IMR-90 (cell line): ENCODE measurements around the gene IL17C. TPM values are rescaled to one million over a fixed set of nuclear protein-coding genes. Genes with fewer than 3 reads are reported as not detected.

Experiments
- ATAC-seq: fragments of 200-7000 bp; cut with Tn5 transposase; 2 replicates; pipeline ENCODE4 v1.9.1; 2020; ENCODE audit warnings: low read depth, mild to moderate bottlenecking, moderate library complexity
- BruUV-seq: library from RNA; stranded (reverse); fragments of 400-500 nt; replicated peaks from 2 replicates; lab custom pipeline; 2021; lab: Mats Ljungman, UMichigan
- CTCF ChIA-PET: fragments of 300-600 bp; formaldehyde crosslinking; extraction: SDS; loops from one replicate; lab custom pipeline; 2021; ENCODE audit warnings: antibody characterized with exemption; lab: Yijun Ruan, JAX
- POLR2A ChIA-PET: fragments of 300-600 bp; sonication (Branson Sonifier 250); formaldehyde crosslinking; loops from one replicate; lab custom pipeline; 2022; ENCODE audit warnings: antibody characterized with exemption; ENCODE audit not compliant: unreplicated experiment; lab: Charles Lee
- DNase-seq: peaks from one replicate; pipeline ENCODE4 v3.0.0; 2013
- H2AFZ ChIP-seq: replicated peaks from 2 replicates; pipeline ENCODE3; 2013; ENCODE audit warnings: low read length, mild to moderate bottlenecking; ENCODE audit not compliant: poor library complexity
- H2AK5ac ChIP-seq: 2 replicates; pipeline ENCODE4 v1.6.1; 2013; ENCODE audit warnings: low read depth, low read length, inconsistent platforms
- H2AK9ac ChIP-seq: replicated peaks from 2 replicates; pipeline ENCODE3; 2013; ENCODE audit warnings: mild to moderate bottlenecking, low read depth, low read length, moderate library complexity; ENCODE audit not compliant: poor library complexity
- H2BK120ac ChIP-seq: 2 replicates; pipeline ENCODE4 v1.6.1; 2013; ENCODE audit warnings: low read depth, low read length, inconsistent platforms
- H2BK15ac ChIP-seq: 3 replicates; pipeline ENCODE4 v1.6.1; 2013; ENCODE audit warnings: low read depth, low read length, inconsistent platforms
- H2BK20ac ChIP-seq: 2 replicates; pipeline ENCODE4 v1.6.1; 2013; ENCODE audit warnings: low read depth, mild to moderate bottlenecking, inconsistent platforms, low read length, moderate library complexity
- H2BK5ac ChIP-seq: 2 replicates; pipeline ENCODE4 v1.6.1; 2013; ENCODE audit warnings: mild to moderate bottlenecking, low read depth, low read length, inconsistent platforms; ENCODE audit not compliant: poor library complexity, severe bottlenecking
- H3K14ac ChIP-seq: replicated peaks from 2 replicates; pipeline ENCODE4 v1.6.1; 2013; ENCODE audit warnings: low read depth, low read length, inconsistent platforms
- H3K18ac ChIP-seq: 2 replicates; pipeline ENCODE4 v1.6.1; 2013; ENCODE audit warnings: low read depth, low read length, control low read depth
- H3K23ac ChIP-seq: 2 replicates; pipeline ENCODE4 v1.6.1; 2013; ENCODE audit warnings: low read depth, low read length, inconsistent platforms
- H3K27ac ChIP-seq: 2 replicates; pipeline ENCODE4 v1.5.1; 2013; ENCODE audit warnings: mild to moderate bottlenecking, control low read depth, low read length; ENCODE audit not compliant: insufficient read depth
- H3K27me3 ChIP-seq: 2 replicates; pipeline ENCODE4 v1.6.1; 2013; ENCODE audit warnings: low read length; ENCODE audit not compliant: control insufficient read depth, insufficient read depth
- H3K36me3 ChIP-seq: 2 replicates; pipeline ENCODE4 v1.6.1; 2013; ENCODE audit warnings: low read length, mixed read lengths; ENCODE audit not compliant: control insufficient read depth, insufficient read depth
- H3K4ac ChIP-seq: 2 replicates; pipeline ENCODE4 v1.6.1; 2013; ENCODE audit warnings: low read depth, low read length, inconsistent platforms
- H3K4me1 ChIP-seq: 2 replicates; pipeline ENCODE4 v1.6.1; 2013; ENCODE audit warnings: low read length, mixed read lengths; ENCODE audit not compliant: control insufficient read depth, insufficient read depth
- H3K4me2 ChIP-seq: 2 replicates; pipeline ENCODE4 v1.6.1; 2013; ENCODE audit warnings: low read depth, mild to moderate bottlenecking, control low read depth, low read length, moderate library complexity
- H3K4me3 ChIP-seq: 2 replicates; pipeline ENCODE4 v1.5.1; 2013; ENCODE audit warnings: low read depth, mild to moderate bottlenecking, control low read depth, low read length, moderate library complexity; ENCODE audit not compliant: insufficient read depth
- H3K56ac ChIP-seq: 2 replicates; pipeline ENCODE4 v1.6.1; 2013; ENCODE audit warnings: low read length, inconsistent platforms; ENCODE audit not compliant: insufficient read depth; ENCODE audit errors: extremely low read depth
- H3K79me1 ChIP-seq, 2 experiments: 2 replicates each; pipeline ENCODE4 v1.6.1; 2013; ENCODE audit warnings: low read length in 2 of 2, inconsistent platforms in 1 of 2, low read depth in 1 of 2
- H3K9ac ChIP-seq: 2 replicates; pipeline ENCODE4 v1.6.1; 2013; ENCODE audit warnings: low read depth, low read length, control low read depth
- H3K9me1 ChIP-seq: 2 replicates; pipeline ENCODE4 v1.6.1; 2013; ENCODE audit warnings: low read length, inconsistent platforms; ENCODE audit not compliant: insufficient read depth
- H3K9me3 ChIP-seq: 2 replicates; pipeline ENCODE4 v1.6.1; 2013; ENCODE audit warnings: low read length; ENCODE audit not compliant: control insufficient read depth, insufficient read depth
- H4K20me1 ChIP-seq: 2 replicates; pipeline ENCODE4 v1.6.1; 2013; ENCODE audit warnings: low read length, inconsistent platforms; ENCODE audit not compliant: insufficient read depth
- H4K5ac ChIP-seq: 2 replicates; pipeline ENCODE4 v1.6.1; 2013; ENCODE audit warnings: mild to moderate bottlenecking, low read depth, low read length, control low read depth
- H4K8ac ChIP-seq, 2 experiments: 2 replicates each; pipeline ENCODE4 v1.6.1; 2013; ENCODE audit warnings: low read depth in 2 of 2, low read length in 2 of 2, control low read depth in 1 of 2, inconsistent platforms in 1 of 2
- H4K91ac ChIP-seq: 2 replicates; pipeline ENCODE4 v1.6.1; 2013; ENCODE audit warnings: low read depth, low read length, inconsistent platforms; ENCODE audit not compliant: insufficient read depth
- BHLHE40 ChIP-seq: fragments of 150-350 bp; IDR thresholded peaks from 2 replicates; pipeline ENCODE4 v1.6.1; 2016; ENCODE audit warnings: mild to moderate bottlenecking, low read depth, low read length
- CEBPB ChIP-seq: IDR thresholded peaks from 2 replicates; pipeline ENCODE4 v1.6.1; 2012; ENCODE audit warnings: low read depth, low read length, improper control_type of control experiment
- CHD1 ChIP-seq: IDR thresholded peaks from 2 replicates; pipeline ENCODE4 v1.6.1; 2012; ENCODE audit warnings: low read depth, low read length, improper control_type of control experiment
- FOS ChIP-seq: fragments of 150-350 bp; IDR thresholded peaks from 2 replicates; pipeline ENCODE4 v1.6.1; 2016; ENCODE audit warnings: low read depth, low read length
- MAZ ChIP-seq: IDR thresholded peaks from 2 replicates; pipeline ENCODE4 v1.6.1; 2012; ENCODE audit warnings: low read depth, mild to moderate bottlenecking, low read length, improper control_type of control experiment, moderate library complexity, borderline replicate concordance
- MXI1 ChIP-seq: IDR thresholded peaks from 2 replicates; pipeline ENCODE4 v1.6.1; 2012; ENCODE audit warnings: low read depth, mild to moderate bottlenecking, low read length, moderate library complexity, borderline replicate concordance
- NFE2L2 ChIP-seq: fragments of 150-350 bp; IDR thresholded peaks from 2 replicates; pipeline ENCODE4 v1.6.1; 2016; ENCODE audit warnings: low read depth, mild to moderate bottlenecking, low read length
- RAD21 ChIP-seq: IDR thresholded peaks from 2 replicates; pipeline ENCODE4 v1.6.1; 2012; ENCODE audit warnings: low read length, improper control_type of control experiment
- RCOR1 ChIP-seq: IDR thresholded peaks from 2 replicates; pipeline ENCODE4 v1.6.1; 2012; ENCODE audit warnings: mild to moderate bottlenecking, low read length, improper control_type of control experiment; ENCODE audit not compliant: insufficient replicate concordance
- RFX5 ChIP-seq: IDR thresholded peaks from 2 replicates; pipeline ENCODE4 v1.8.0; 2012; ENCODE audit warnings: low read depth, mild to moderate bottlenecking, low read length, moderate library complexity
- USF2 ChIP-seq: fragments of 150-350 bp; IDR thresholded peaks from 2 replicates; pipeline ENCODE4 v1.6.1; 2017; ENCODE audit warnings: mild to moderate bottlenecking, antibody characterized with exemption, low read length, low read depth
- WGBS, 2 experiments: methylation state at CpG; one replicate each; pipeline versions ENCODE4 v1.1.5 to v1.1.7; 2013; ENCODE audit warnings: missing lambda C conversion rate in 2 of 2; ENCODE audit not compliant: insufficient read length in 1 of 2; ENCODE audit errors: extremely low coverage in 2 of 2; 5-methylcytosine and 5-hydroxymethylcytosine counted together
- dilution Hi-C: fragments of 300-500 bp; cut with HindIII; formaldehyde crosslinking; loops from one replicate; pipeline ENCODE4 v1.14.3; 2018; ENCODE audit warnings: low sequenced_read_pairs; ENCODE audit not compliant: unreplicated experiment
- in situ Hi-C: fragments of 300-500 bp; cut with MboI; formaldehyde crosslinking; loops from 3 replicates; pipeline ENCODE4 v1.14.3; 2019; ENCODE audit warnings: low sequenced_read_pairs, inconsistent platforms, mixed read lengths
- intact Hi-C: fragments of 100-400 bp; cut with micrococcal nuclease; formaldehyde crosslinking; loops from 2 replicates; pipeline ENCODE4 v1.10.0; 2022
- polyA plus RNA-seq, 3 experiments: library from polyadenylated mRNA; depleted of rRNA; stranded (reverse); fragments of >200 nt; gene quantifications; 2 replicates each; pipeline ENCODE4 v1.2.3, GENCODE V29; 2012; ENCODE audit warnings: low replicate concordance in 1 of 3
- total RNA-seq: library from RNA; depleted of rRNA; stranded (reverse); fragments of >200 nt; gene quantifications from 2 replicates; pipeline ENCODE4 v1.2.3, GENCODE V29; 2012
- TF ChIP-seq, protein P1 (sequence below): conservative IDR thresholded peaks from 2 replicates; pipeline ENCODE4 v1.5.1; 2012; ENCODE audit warnings: mild to moderate bottlenecking, low read depth, low read length, improper control_type of control experiment
- TF ChIP-seq, protein P2 (sequence below): fragments of 150-350 bp; IDR thresholded peaks from 2 replicates; pipeline ENCODE4 v1.6.1; 2016; ENCODE audit warnings: low read depth, mild to moderate bottlenecking, low read length, moderate library complexity, borderline replicate concordance

Gene IL17C
- total and polyA plus RNA-seq, 2 of the 4 experiments (the other 2 are of a cell fraction): 0.09 TPM; not detected in 1

DNA sequence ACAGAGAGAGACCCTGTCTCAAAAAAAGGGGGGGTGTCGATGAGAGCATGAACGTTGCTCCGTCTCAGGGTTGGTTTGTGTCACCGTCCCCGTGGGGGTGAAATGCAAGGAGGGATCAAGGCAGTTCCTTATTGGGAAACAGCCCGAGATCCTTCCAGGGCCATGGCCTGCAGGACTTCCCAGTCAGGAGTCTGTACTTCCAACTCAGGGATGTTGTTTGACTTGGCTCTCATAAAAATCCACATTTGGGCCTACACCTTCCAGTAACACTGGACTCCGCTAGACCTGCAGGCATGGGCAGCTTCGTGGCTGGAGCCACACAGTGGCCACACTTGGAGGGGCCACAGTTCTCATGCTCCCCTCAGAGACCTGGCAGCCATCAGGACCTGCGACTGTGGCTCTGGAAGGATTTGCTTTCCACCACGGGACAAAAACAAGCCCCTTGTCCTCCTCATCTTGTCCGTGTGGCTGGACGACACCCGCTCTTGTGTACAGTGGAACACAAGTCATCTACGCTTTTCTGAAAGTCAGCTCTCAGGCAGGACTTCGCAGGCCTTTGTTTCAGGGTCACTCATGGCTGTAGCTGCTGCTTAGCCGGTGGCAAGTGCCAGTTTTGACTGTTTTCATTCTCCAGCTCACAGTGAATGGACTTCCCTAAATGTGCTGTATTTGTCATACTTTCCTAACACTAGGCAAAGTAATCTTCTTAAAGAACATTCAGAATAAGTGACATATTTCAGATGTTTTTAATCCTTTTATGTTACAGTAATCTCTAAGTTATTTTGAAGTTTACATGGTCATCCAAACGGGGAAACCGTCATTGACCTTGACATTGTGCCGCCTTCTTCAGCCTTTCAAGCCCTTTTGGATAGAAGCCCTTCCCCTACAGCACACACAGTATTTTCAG is 24.2 kb upstream of the IL17C start:
- 93% methylated on average over 10 of the region's 19 CpGs; no CpG with 5 or more reads in 1 of the 2 experiments for WGBS, 2 experiments
- in situ Hi-C loops (no loop called here), dilution Hi-C loops (no loop called here), intact Hi-C loops (no loop called here)
- ATAC-seq: peak; percentile 58
- Histone ChIP-seq H3K4me1 (peaks cover 23% of the 10 kb centered on the region), H4K8ac (peak overlapping the region; percentile 24 to 36; a peak in 2 of 4 replicates), H4K20me1 (peaks cover 75% of the 10 kb centered on the region), H3K27ac (peak overlapping the region; percentile 32), H3K4me3 (no peak overlapping the region), H3K27me3 (no peaks in the 10 kb centered on the region), H3K14ac (no peak overlapping the region), H3K79me1 (peaks cover 5 to 68% of the 10 kb centered on the region in 2 experiments; a peak in 3 of 4 replicates), H3K9me1 (peaks cover 24% of the 10 kb centered on the region), H3K9me3 (no peaks in the 10 kb centered on the region), H3K56ac (no peak overlapping the region; the same call in 1 of the 2 replicates), H2AFZ (no peak overlapping the region), H3K4me2 (no peak overlapping the region), H3K36me3 (peaks cover 29% of the 10 kb centered on the region), H3K4ac (peak overlapping the region; percentile 52), H2AK5ac (0 out of 2 replicates have a peak overlapping the region, but pooled peaks have one; percentile 17), H4K91ac (peak overlapping the region; percentile 72), H2AK9ac (no peak overlapping the region), H4K5ac (peak overlapping the region; percentile 33; the same call in 1 of the 2 replicates), H2BK15ac (no peak overlapping the region), H3K9ac (no peak overlapping the region), H3K18ac (peak overlapping the region; percentile 1; the same call in 1 of the 2 replicates), H3K23ac (0 out of 2 replicates have a peak overlapping the region, but pooled peaks have one; percentile 3), H2BK120ac (peak overlapping the region; percentile 35), H2BK20ac (peak overlapping the region; percentile 23; the same call in 1 of the 2 replicates), H2BK5ac (peak overlapping the region; percentile 56)
- ChIA-PET POLR2A (no interaction called here), CTCF (no interaction called here)
- DNase-seq: peak; percentile 45
- BruUV-seq: no TSS peak
- TF ChIP-seq CEBPB (no peak), RAD21 (no peak), NFE2L2 (no peak), CHD1 (no peak), MAZ (no peak), RFX5 (no peak), RCOR1 (no peak), USF2 (no peak), FOS (no peak), BHLHE40 (no peak), MXI1 (no peak)
- TF ChIP-seq, protein P1, sequence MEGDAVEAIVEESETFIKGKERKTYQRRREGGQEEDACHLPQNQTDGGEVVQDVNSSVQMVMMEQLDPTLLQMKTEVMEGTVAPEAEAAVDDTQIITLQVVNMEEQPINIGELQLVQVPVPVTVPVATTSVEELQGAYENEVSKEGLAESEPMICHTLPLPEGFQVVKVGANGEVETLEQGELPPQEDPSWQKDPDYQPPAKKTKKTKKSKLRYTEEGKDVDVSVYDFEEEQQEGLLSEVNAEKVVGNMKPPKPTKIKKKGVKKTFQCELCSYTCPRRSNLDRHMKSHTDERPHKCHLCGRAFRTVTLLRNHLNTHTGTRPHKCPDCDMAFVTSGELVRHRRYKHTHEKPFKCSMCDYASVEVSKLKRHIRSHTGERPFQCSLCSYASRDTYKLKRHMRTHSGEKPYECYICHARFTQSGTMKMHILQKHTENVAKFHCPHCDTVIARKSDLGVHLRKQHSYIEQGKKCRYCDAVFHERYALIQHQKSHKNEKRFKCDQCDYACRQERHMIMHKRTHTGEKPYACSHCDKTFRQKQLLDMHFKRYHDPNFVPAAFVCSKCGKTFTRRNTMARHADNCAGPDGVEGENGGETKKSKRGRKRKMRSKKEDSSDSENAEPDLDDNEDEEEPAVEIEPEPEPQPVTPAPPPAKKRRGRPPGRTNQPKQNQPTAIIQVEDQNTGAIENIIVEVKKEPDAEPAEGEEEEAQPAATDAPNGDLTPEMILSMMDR: no peak
- TF ChIP-seq, protein P2, sequence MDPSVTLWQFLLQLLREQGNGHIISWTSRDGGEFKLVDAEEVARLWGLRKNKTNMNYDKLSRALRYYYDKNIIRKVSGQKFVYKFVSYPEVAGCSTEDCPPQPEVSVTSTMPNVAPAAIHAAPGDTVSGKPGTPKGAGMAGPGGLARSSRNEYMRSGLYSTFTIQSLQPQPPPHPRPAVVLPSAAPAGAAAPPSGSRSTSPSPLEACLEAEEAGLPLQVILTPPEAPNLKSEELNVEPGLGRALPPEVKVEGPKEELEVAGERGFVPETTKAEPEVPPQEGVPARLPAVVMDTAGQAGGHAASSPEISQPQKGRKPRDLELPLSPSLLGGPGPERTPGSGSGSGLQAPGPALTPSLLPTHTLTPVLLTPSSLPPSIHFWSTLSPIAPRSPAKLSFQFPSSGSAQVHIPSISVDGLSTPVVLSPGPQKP: no peak
